C4-2B (cell line): Measurements from ENCODE around the gene ZNF774.

Source experiments
- CTCF ChIP-seq: fragments of 450-650 bp; conservative IDR thresholded peaks from 2 replicates; pipeline ENCODE4 v1.5.1; 2017; ENCODE audit warnings: mild to moderate bottlenecking
- ZFX ChIP-seq: fragments of 450-650 bp; IDR thresholded peaks from 2 replicates; pipeline ENCODE4 v1.6.1; 2017

- TF ChIP-seq CTCF = no peak
- no peak for TF ChIP-seq ZFX
These were observed 49.4 kb downstream of the ZNF774 start for GRCh38 chr15:90401495-90401894.
